D341Med (cell line): ENCODE data around the gene TRAPPC3.

Experiments used
- DNase-seq: peaks from one replicate; pipeline ENCODE4 v3.0.0; 2012; ENCODE audit warnings: low spot score

TRAPPC3 gene

GRCh38 chr1:36099681-36100341, 49.5 kb downstream of the TRAPPC3 start:
- DNase-seq: peak; percentile 85

- no peak for DNase-seq
Measured at GRCh38 chr1:36098650-36099365, 50.5 kb downstream of the TRAPPC3 start.

GRCh38 chr1:36097693-36098585, 51.3 kb downstream of the TRAPPC3 start:
- DNase-seq: no peak

GRCh38 chr1:36096500-36097432, 52.5 kb downstream of the TRAPPC3 start:
- DNase-seq: peak; percentile 78

- DNase-seq: no peak
Measured at GRCh38 chr1:36095760-36096405, 53.4 kb downstream of the TRAPPC3 start.

GRCh38 chr1:36094621-36095061, 54.6 kb downstream of the TRAPPC3 start:
- peak; percentile 5 for DNase-seq

- DNase-seq: no peak
Measured at GRCh38 chr1:36093929-36094328, 55.4 kb downstream of the TRAPPC3 start.

GRCh38 chr1:36093226-36093625, 56.1 kb downstream of the TRAPPC3 start:
- DNase-seq: no peak

- DNase-seq: no peak
Measured at GRCh38 chr1:36092798-36093185, 56.5 kb downstream of the TRAPPC3 start.

GRCh38 chr1:36092166-36092797, 57.0 kb downstream of the TRAPPC3 start:
- DNase-seq: no peak

GRCh38 chr1:36091698-36092097, 57.6 kb downstream of the TRAPPC3 start:
- DNase-seq: no peak

- no peak for DNase-seq
Measured at GRCh38 chr1:36091141-36091540, 58.1 kb downstream of the TRAPPC3 start.

GRCh38 chr1:36089393-36090121, 59.7 kb downstream of the TRAPPC3 start:
- DNase-seq: no peak

- peak; percentile 93 for DNase-seq
Measured at GRCh38 chr1:36088577-36089392, 60.5 kb downstream of the TRAPPC3 start, which contains the start of gene ADPRS. TSS of gene ADPRS (plus strand) at chr1:36088892. CDS start at chr1:36088905, 13 bp downstream.

GRCh38 chr1:36088265-36088576, 61.1 kb downstream of the TRAPPC3 start:
- DNase-seq: no peak

GRCh38 chr1:36087233-36088123, 61.8 kb downstream of the TRAPPC3 start:
- DNase-seq: no peak
